Umbilical cord (tissue), 2 donors: ENCODE measurements around the gene MMP13. TPM values are rescaled to one million over a fixed set of nuclear protein-coding genes. Genes with fewer than 3 reads are reported as not detected.
"Not testable (repeated sequence)": the region's sequence is repeated elsewhere in the genome, so short reads cannot be mapped to it uniquely, and the experiment has no call there.

Experiments
- DNase-seq: peaks from one replicate; pipeline ENCODE4 v3.0.0-alpha.2; 2015; ENCODE audit warnings: low spot score
- total RNA-seq: library from RNA; depleted of rRNA; stranded (reverse); fragments of >200 nt; gene quantifications from one replicate; pipeline ENCODE4 v1.2.3, GENCODE V29; 2014; ENCODE audit warnings: low replicate concordance; ENCODE audit not compliant: insufficient read depth

The MMP13 gene
- total RNA-seq: not detected

GRCh38 chr11:102955624-102956023 lies at the start of gene MMP13:
Gene MMP13 (minus strand): TSS chr11:102955732. CDS start chr11:102955705, 27 bp downstream.
- DNase-seq: no peak

GRCh38 chr11:103004234-103004633 lies 48.7 kb upstream of the MMP13 start:
- DNase-seq: not testable (repeated sequence)

- peak; percentile 35 for DNase-seq
Observed at GRCh38 chr11:102994105-102994504, 38.6 kb upstream of the MMP13 start.

GRCh38 chr11:102991776-102992175 lies 36.2 kb upstream of the MMP13 start:
- DNase-seq: no peak

DNA sequence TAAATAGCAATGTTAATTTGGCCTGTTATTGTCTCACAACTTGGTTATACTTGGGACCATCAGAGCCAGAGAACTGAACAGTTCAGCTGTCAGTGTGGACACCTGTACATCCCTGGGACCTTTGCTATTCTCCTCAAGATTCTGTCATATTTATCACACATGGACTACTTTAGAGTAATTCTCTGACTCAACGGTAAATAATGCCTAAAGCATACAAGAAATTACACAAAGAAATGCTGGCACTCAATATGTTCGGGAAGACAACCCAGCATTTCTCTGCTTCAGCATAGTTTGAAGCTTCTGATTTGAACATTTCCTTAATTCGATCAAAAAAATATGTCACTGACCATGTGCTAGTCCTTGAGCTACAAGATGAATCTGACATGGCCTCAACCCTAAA lies 34.6 kb upstream of the MMP13 start:
- no peak for DNase-seq

- no peak for DNase-seq
Observed at GRCh38 chr11:102989379-102990047, 34.0 kb upstream of the MMP13 start.

DNA sequence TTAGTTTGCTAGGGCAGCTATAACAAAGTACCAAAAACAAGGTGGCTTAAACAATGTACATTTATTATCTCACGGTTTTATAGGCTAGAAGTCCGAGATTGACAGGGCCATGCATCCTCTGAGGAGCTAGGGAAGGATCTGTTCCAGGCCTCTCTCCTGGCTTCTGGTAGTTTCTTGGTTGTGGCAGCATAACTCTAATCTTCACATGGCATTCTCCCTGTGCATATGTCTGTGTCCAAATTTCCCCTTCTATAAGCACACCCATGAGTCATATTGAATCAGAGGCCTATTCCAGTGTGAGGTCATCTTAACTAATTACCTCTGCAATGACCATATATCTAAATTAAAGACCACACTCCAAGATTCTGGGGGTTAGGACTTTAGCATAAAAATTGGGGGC lies 31.3 kb upstream of the MMP13 start:
- DNase-seq: no peak

DNA sequence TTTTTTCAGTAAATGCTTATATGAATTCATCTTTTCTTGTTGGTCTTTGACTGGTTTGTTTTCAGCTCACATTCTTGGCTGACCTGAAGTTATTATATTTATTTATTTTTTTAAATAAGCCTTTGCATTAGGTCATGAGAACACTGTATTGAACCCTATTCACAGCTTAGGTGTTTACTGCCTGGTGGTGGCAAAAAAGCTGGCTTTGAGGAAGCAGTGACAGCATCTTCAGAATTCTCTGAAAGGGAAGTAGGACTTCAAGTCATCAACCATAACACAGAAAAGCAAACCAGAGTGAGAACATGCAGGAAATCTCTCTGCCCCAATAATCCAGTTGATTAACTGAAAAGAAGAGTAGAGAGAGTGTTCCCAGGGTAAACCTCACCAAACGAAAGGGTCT lies 30.3 kb upstream of the MMP13 start:
- DNase-seq: no peak

DNA sequence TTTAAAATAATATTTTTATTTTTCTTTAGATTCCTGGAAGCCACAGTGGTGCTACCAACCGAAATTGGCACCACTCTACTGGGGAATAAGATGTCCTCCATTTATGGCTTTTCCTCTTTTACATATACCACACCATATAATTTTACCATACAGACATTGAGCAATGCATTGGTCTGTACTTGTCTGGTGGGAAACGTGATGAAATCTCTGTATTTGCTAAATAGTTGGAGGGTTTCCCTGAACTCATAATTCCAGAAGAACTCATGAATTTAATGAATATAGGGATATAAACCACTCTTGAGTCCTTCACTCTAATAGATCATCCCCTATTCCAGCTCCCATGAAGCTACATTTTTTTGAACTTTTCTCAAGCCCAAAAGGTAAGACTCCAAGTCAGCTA lies 28.0 kb upstream of the MMP13 start:
- DNase-seq: no peak

- DNase-seq: no peak
Observed at GRCh38 chr11:102981324-102981910, 25.9 kb upstream of the MMP13 start.

GRCh38 chr11:102974552-102975280 lies 19.2 kb upstream of the MMP13 start:
- peak; percentile 24 for DNase-seq

- DNase-seq: not testable (repeated sequence)
Observed at GRCh38 chr11:102973698-102974097, 18.2 kb upstream of the MMP13 start.

- DNase-seq: no peak
Observed at GRCh38 chr11:102972853-102973252, 17.3 kb upstream of the MMP13 start.

DNA sequence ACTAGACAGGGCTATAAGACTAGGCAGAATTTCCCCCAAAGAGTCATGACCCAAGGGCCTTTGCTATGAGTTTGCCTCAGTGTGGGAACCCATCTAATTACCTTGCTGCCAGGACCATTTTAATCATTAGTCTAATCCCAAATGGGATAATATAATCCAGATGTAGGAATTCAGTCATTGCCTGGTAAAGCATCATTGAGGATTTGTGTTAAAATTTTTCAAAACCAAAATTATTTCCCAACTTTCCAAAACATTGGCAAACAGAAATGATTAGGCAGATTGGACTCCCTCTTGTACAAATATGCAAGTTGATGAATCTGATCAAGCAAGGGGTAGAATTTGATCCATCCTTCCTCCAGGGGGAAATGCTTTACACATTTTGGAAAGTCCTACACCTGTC lies 16.2 kb upstream of the MMP13 start:
- no peak for DNase-seq

GRCh38 chr11:102967497-102967896 lies 12.0 kb upstream of the MMP13 start:
- no peak for DNase-seq

GRCh38 chr11:102966011-102966410 lies 10.5 kb upstream of the MMP13 start:
- DNase-seq: no peak

DNA sequence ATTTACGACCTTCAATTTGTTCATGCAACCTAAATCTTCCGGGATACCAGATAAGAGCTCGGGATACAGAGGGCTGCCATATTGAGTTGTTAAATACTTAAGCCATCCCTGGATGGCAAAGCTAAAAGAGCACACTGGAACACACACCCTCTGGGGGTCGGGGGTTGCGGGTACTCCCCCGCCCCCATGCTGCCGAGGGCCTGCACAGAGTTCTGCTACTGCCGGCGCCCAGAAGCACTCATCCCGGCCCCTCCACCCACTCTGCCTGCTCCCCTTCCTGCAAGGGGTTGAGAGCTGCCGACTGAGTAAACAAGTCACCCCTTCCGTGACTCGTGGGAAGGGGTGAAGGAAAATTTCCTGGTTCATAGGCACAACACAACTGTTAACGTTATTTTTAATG lies 9.3 kb upstream of the MMP13 start:
- DNase-seq: no peak

DNA sequence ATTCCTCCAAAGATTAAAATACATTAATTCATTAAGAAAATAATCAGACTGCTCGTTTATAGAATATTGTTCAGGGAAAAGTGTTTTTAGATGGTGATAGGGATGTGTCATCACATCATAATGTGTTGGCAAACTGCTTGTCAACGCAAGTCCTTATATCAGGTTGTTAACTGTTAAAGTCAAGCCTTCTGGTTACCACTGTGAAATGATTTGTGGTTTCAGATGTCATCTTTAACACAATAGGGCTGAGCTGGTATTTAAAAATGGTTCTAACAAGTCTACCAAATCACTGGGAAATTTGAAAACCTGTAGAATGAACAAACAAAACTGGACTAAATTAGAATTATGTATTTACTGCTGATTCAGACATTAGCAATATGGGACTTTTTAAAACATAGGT lies 2.4 kb upstream of the MMP13 start:
- DNase-seq: no peak

DNA sequence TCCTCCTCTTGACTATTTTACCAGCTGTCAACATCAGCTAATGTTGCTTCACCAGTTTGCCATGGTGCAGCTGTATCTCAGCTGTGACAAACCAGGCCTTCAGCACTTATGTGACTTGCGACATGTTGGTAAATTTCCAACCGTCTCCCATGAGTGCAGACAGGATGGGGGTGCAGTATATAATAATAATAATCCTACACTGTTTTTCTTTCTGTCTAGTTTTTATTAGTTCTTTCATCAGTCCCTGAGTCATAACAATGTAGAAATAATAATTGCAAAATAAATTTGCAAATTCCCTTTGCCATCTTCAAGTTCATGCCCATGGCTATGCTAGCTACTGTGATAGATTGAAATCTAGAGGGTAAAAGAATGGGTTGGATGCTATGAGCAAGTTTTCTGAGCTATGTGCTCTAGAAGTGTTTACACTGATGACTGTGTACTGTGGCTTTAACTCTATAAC lies 4.9 kb downstream of the MMP13 start:
- no peak for DNase-seq

DNA sequence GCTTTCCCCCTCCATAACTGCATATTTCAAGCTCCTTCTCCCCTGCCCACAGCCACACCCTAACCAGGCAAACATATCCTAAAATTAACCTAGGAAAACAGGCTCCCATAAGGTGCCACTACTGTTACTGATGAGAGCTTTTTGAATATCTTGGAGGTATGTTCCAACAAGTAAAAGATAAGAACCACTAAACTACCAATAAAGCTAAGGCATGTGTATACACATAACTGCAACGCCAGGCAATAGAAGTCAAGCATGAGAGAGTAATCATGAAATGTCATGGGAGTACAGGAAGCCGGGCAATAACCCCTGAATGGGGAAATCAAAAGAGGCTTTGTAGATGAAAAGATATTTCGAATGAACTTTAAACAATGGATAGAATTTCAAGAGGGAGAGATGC lies 9.3 kb downstream of the MMP13 start:
- no peak for DNase-seq

- DNase-seq: peak; percentile 72
Observed at GRCh38 chr11:102940714-102941588, 14.6 kb downstream of the MMP13 start.
